HG03060 (cell line): ENCODE data around the gene GPR108.

Source experiments
- ATAC-seq: cut with Tn5 transposase; IDR thresholded peaks from one replicate; pipeline ENCODE4 v1.9.1; 2021; ENCODE audit warnings: low read depth, moderate number of reproducible peaks; ENCODE audit not compliant: unreplicated experiment

GPR108 gene

GRCh38 chr19:6738787-6739389 is 1.5 kb upstream of the GPR108 start:
- ATAC-seq, result no peak

GRCh38 chr19:6737873-6738786 is 750 bp upstream of the GPR108 start:
- no peak for ATAC-seq

GRCh38 chr19:6736917-6737283 is 480 bp downstream of the GPR108 start:
- no peak for ATAC-seq

GRCh38 chr19:6736169-6736916 is 1.0 kb downstream of the GPR108 start:
- no peak for ATAC-seq

- ATAC-seq, result no peak
These were observed 2.0 kb downstream of the GPR108 start for GRCh38 chr19:6735181-6735911.

GRCh38 chr19:6734096-6734696 is 3.2 kb downstream of the GPR108 start:
- no peak for ATAC-seq

GRCh38 chr19:6733338-6734095 is 3.9 kb downstream of the GPR108 start:
- no peak for ATAC-seq

- no peak for ATAC-seq
These were observed 4.5 kb downstream of the GPR108 start for GRCh38 chr19:6732803-6733337.

- ATAC-seq, result no peak
These were observed 5.6 kb downstream of the GPR108 start for GRCh38 chr19:6731822-6732221.

GRCh38 chr19:6730941-6731670 is 6.3 kb downstream of the GPR108 start:
- ATAC-seq, result no peak

- no peak for ATAC-seq
These were observed 7.1 kb downstream of the GPR108 start for GRCh38 chr19:6730153-6730804.

- no peak for ATAC-seq
These were observed 7.7 kb downstream of the GPR108 start for GRCh38 chr19:6729573-6730152.

GRCh38 chr19:6728346-6728745 is 9.0 kb downstream of the GPR108 start:
- no peak for ATAC-seq

- ATAC-seq, result no peak
These were observed 11.7 kb downstream of the GPR108 start for GRCh38 chr19:6725513-6726231.

GRCh38 chr19:6724631-6725492 is 12.5 kb downstream of the GPR108 start:
- no peak for ATAC-seq

- ATAC-seq, result no peak
These were observed 13.6 kb downstream of the GPR108 start for GRCh38 chr19:6723738-6724137.
